Fibroblast of skin of left quadriceps (primary cell): Measurements from ENCODE around the gene PNPLA7.
"Not testable (repeated sequence)": the region's sequence is repeated elsewhere in the genome, so short reads cannot be mapped to it uniquely, and the experiment has no call there.

Source experiments
- DNase-seq, 2 experiments: peaks; one replicate each; pipeline ENCODE4 v3.0.0-alpha.2; 2013; ENCODE audit warnings: low read depth in 2 of 2

PNPLA7 gene

GRCh38 chr9:137543237-137543963 lies 6.8 kb downstream of the PNPLA7 start:
- DNase-seq, result no peak

GRCh38 chr9:137542486-137542885 lies 7.7 kb downstream of the PNPLA7 start:
- no peak for DNase-seq

- no peak for DNase-seq
These were observed 9.7 kb downstream of the PNPLA7 start for GRCh38 chr9:137540536-137540935.

GRCh38 chr9:137538058-137538457 lies 12.1 kb downstream of the PNPLA7 start:
- no peak for DNase-seq

- not testable (repeated sequence) for DNase-seq
These were observed 13.5 kb downstream of the PNPLA7 start for GRCh38 chr9:137536594-137537131.

GRCh38 chr9:137535120-137535428 lies 15.1 kb downstream of the PNPLA7 start:
- no peak for DNase-seq

- DNase-seq, result peak; percentile 20 to 26
These were observed 15.7 kb downstream of the PNPLA7 start for GRCh38 chr9:137534256-137535119.

GRCh38 chr9:137532891-137533468 lies 17.2 kb downstream of the PNPLA7 start:
- DNase-seq, result not testable (repeated sequence)

GRCh38 chr9:137531099-137531765 lies 19.0 kb downstream of the PNPLA7 start:
- no peak for DNase-seq

GRCh38 chr9:137530331-137530730 lies 19.9 kb downstream of the PNPLA7 start:
- DNase-seq, result no peak

- no peak for DNase-seq
These were observed 25.3 kb downstream of the PNPLA7 start for GRCh38 chr9:137524981-137525317.

- no peak for DNase-seq
These were observed 25.8 kb downstream of the PNPLA7 start for GRCh38 chr9:137524161-137524980.

GRCh38 chr9:137522746-137523455 lies 27.3 kb downstream of the PNPLA7 start:
- no peak for DNase-seq

GRCh38 chr9:137521405-137521985 lies 28.7 kb downstream of the PNPLA7 start:
- DNase-seq, result no peak

- no peak for DNase-seq
These were observed 29.4 kb downstream of the PNPLA7 start for GRCh38 chr9:137520614-137521404.

- DNase-seq, result no peak
These were observed 30.6 kb downstream of the PNPLA7 start for GRCh38 chr9:137519553-137519952.

- not testable (repeated sequence) for DNase-seq
These were observed 31.3 kb downstream of the PNPLA7 start for GRCh38 chr9:137518661-137519459.

- DNase-seq, result no peak
These were observed 33.9 kb downstream of the PNPLA7 start for GRCh38 chr9:137516144-137516917.
